GM19324 (cell line): ENCODE data around the gene DOCK9.
"Not testable (repeated sequence)": the region's sequence is repeated elsewhere in the genome, so short reads cannot be mapped to it uniquely, and the experiment has no call there.

Experiments
- ATAC-seq: cut with Tn5 transposase; IDR thresholded peaks from one replicate; pipeline ENCODE4 v1.9.1; 2021; ENCODE audit warnings: mild to moderate bottlenecking, moderate library complexity; ENCODE audit not compliant: unreplicated experiment, low FRiP score

The DOCK9 gene

DNA sequence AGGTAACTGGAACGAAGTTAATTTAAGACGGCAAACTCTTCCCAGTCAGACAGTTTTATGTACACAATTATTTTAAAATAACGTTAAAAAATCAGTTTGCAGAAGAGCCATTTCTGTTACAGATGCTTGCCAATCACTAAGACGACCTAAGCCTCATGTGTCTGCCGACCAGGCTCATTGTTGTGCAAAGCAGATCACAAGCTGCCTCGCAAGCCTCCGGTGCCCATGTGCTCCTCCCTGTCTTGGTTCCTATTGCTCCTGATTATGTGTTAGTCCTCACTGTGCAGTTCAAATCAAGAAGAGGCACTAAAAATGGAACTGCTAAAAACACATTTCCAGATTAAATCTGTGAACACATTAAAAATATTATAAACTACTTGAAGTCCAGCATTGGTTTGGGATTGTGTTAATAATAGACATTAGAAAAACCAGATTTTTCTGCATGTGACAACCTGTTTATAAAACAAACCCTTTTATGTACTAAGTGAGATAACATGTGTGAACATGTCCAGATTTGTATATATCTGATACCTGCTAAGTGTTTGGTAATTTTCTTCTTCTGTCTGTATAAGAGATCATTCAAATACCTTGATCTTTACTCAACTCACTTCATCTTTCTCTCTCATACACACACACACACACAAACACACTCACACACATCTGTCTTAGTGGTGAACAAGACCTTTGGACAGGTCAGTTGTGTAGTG, 143.5 kb downstream of the DOCK9 start:
- no peak for ATAC-seq

- no peak for ATAC-seq
These were observed 146.6 kb downstream of the DOCK9 start for GRCh38 chr13:98831236-98831635.

- no peak for ATAC-seq
These were observed 148.3 kb downstream of the DOCK9 start for GRCh38 chr13:98829541-98829940.

GRCh38 chr13:98828614-98829013, 149.2 kb downstream of the DOCK9 start:
- no peak for ATAC-seq

DNA sequence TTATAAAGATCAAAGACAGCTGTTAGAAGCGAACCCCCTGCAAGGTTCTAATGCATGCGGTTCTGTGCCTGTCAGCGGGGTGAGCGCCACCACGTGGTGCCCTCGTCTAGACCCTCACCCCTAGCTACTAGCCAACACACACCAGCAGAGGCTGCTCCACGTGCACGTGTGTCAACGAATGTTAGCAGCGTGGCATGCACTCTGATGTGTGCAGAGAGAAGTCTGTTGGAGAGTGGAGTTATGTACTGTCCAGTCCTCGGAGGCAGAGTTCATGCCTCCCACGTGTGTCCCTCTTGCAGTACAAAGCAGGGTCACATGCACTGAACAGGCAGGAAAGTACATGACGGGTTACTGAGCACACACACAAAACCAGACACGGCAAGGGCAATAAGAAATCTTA, 150.4 kb downstream of the DOCK9 start:
- no peak for ATAC-seq

GRCh38 chr13:98826146-98826545, 151.7 kb downstream of the DOCK9 start:
- no peak for ATAC-seq

GRCh38 chr13:98825659-98826058, 152.2 kb downstream of the DOCK9 start:
- no peak for ATAC-seq

GRCh38 chr13:98824376-98825160, 153.3 kb downstream of the DOCK9 start:
- no peak for ATAC-seq

- ATAC-seq, result no peak
These were observed 154.4 kb downstream of the DOCK9 start for GRCh38 chr13:98823442-98823841.

DNA sequence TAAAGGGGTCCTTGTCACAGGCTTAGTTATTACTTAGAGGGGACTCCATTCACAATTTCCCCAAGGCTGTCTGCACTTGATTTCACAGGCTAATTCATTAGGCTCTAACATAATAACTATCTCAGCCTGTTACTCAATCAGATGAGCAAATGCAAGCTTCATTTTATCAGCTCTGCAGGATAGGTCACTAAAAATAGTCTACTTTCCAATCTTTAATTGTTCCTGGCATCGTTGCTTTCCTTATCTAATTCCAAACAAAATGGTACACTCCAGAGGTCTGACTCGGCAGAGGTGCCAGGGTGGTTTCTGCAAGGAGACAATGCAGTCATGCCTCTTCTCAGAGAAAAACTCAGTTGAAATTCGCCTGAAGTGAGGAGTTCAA, 155.6 kb downstream of the DOCK9 start:
- no peak for ATAC-seq

DNA sequence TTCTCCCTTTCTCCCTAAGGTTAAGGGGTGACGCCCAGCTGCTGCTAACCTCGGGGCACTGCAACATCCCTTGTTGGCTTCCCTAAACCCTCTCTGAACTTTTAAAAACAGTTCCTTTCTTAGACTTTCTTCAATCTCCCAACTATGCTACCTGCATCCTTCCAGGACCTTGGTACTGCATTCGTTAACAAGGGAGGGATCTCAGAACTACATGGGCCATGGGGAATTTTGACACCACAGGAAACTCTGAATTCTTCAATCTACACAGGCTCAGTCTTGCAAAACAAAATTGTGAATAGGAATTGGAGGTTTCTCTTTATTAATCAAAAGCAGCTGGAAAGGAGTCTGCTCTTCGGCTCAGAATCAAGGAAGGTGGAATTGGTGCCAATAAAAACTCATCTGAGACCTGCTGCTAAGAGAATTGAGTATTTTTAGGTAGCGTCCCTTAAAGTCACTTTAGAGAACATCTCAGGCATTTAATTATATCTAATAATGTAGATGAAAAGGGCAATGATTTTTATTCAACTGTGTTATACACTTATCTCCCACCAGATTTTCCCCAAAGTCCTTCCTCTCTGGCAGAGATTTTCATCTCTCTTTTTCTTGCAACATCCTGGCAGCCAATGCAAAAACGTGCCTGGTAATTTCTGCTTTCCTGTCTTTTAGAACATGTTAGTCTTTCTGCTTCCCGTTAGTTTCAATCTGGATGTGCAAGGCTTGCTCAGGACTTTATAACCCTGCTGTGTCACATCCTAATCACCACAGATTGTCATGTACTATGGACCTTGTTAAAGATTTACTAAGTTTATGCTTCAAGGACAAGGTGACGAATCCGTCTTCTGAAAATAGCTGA, 156.3 kb downstream of the DOCK9 start:
- no peak for ATAC-seq

DNA sequence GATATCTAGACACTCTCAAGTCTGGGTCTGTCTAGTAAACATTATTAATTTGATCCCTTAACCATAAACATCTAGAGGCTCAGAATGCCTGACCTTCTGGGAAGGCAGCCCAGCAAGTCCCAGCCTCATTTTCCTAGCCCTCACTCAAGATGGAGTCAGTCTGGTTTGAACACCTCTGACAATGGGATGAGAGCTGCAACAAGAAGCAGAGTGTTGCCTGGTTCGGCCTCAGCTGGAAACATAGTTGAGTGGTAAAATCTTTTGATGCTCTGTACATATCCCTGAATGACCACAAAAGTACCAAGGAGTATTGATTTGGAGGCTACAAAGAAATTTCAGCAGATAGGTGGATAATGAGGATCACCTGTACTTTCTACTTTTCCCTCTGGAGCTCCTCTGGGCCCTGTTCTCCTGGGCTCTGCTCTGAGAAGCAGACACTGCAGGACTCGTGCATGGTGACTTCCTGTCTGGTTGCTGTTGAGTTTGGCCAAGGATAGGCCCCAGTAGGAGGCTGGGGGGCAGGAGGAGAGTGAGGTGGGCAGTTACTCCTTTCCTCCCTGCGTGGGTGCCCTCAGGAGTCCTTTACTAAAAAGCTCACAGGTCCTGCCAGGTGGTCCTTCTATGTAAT, 157.0 kb downstream of the DOCK9 start:
- no peak for ATAC-seq

DNA sequence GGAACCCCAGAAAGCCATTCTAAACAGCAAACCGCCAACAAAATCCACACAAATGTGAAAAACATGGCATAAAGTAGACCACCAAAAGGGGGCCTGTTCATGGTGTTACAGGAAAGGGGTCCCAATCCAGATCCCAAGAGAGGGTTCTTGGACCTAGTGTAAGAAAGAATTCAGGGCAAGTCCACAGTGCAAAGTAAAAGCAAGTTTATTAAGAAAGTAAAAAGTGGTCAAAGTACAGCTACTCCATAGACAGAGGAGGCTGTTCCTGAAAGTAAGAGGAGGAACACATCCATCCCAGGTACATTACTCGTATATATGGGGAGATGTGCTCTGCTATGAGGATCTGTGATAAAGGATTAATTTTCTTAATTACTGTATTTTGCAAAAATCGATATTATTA, 157.6 kb downstream of the DOCK9 start:
- no peak for ATAC-seq

DNA sequence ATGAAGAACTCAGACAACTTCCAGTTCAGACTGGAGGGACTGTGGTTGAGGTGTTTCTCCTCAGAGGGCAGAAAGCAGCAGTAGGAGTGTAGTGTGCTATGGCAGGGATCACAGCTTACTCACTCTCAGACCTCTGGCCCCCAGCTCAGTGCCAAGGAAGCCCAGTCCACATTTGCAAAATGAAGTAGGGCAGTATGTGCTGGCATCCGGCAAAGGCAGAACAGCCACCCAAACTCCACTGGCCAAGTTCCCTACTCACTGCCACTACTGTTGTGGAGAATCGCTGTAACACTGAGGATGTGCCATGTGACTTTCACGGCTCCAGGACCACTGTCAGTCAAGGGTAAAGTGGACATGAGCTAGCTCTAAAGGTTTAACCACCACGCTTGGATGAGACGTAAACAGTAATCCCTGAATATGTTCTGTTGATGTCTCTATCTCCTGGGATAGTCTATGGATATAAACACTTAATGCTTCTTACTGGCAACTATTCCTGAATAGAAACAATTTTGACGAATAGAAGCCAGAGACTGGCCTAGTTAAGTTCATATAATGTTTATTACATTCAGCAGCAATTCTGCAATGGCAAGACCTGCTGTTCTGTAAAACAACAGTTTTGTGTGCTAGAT, 158.4 kb downstream of the DOCK9 start:
- no peak for ATAC-seq

GRCh38 chr13:98816406-98816805, 161.5 kb downstream of the DOCK9 start:
- ATAC-seq, result no peak

- no peak for ATAC-seq
These were observed 163.9 kb downstream of the DOCK9 start for GRCh38 chr13:98813993-98814392.

DNA sequence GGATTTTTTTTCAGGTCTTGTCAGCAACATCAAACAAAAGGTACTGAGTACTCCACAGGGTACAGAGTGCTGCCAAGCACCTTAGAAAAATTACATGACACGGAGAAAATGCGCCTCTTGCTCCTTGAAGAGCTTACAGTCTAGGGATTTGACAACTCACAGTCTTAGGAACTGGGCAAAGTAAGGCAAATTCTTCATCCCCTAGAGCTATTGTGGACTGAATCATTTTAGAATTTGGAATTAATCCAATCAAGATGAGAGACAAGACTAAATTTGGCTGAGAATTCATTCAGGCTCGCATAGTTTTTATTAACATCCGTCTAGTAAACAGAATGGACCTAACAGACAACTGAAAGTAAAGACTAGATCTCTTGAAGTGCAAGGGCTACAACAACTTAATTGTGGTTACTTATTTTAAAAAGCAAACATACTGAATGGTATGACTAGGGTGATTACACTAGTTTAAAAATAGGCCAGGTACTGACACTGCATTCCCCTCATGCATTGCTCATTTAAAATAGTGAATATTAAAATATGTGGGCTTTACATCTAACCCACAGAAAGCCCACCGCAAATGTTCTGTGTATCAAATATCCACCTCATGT, 165.6 kb downstream of the DOCK9 start:
- ATAC-seq, result not testable (repeated sequence)

GRCh38 chr13:98810746-98811145, 167.1 kb downstream of the DOCK9 start:
- ATAC-seq, result no peak

GRCh38 chr13:98809345-98809777, 168.5 kb downstream of the DOCK9 start:
- ATAC-seq, result no peak

DNA sequence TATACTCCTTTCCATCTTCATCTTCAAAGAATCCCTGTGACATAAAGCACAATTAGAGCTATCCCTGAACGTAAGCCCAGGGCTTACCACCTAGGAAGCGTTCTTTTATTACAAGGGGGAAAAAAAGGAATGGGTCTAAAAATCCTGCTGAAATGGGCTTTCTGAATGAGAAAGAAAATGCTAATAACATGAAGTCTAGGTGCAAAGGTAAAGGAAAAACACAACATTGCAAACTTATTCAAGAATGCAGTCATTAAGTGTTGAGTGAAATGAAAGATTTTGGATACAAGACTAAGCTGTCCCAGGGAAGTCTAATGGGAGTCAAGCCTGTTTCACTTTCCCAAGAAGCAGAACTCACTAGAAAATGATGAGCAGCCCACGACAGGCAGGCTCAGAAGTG, 170.1 kb downstream of the DOCK9 start:
- ATAC-seq, result no peak
